Activated naive CD8-positive, alpha-beta T cell (primary cell): ENCODE data around the gene RPS14.
A peak's percentile ranks its signal among the peaks of the same experiment; 100 is the strongest.

Source experiments
- H3K27ac Mint-ChIP-seq: one replicate; pipeline ENCODE4 v1.8.0; 2021; ENCODE audit warnings: mixed read lengths
- H3K27me3 Mint-ChIP-seq: one replicate; pipeline ENCODE4 v1.8.0; 2021; ENCODE audit warnings: mixed read lengths
- H3K36me3 Mint-ChIP-seq: one replicate; pipeline ENCODE4 v1.8.0; 2021; ENCODE audit warnings: mixed read lengths
- H3K4me1 Mint-ChIP-seq: one replicate; pipeline ENCODE4 v1.8.0; 2021; ENCODE audit warnings: low read depth, mixed read lengths
- H3K4me3 Mint-ChIP-seq: one replicate; pipeline ENCODE4 v1.8.0; 2021; ENCODE audit warnings: mild to moderate bottlenecking, mixed read lengths
- H3K9me3 Mint-ChIP-seq: one replicate; pipeline ENCODE4 v1.8.0; 2021; ENCODE audit warnings: low read depth, mixed read lengths

Gene RPS14

GRCh38 chr5:150406103-150406722, 43.3 kb downstream of the RPS14 start:
- Mint-ChIP-seq H3K9me3 (no peaks in the 10 kb centered on the region), H3K4me1 (peaks cover 22% of the 10 kb centered on the region), H3K27ac (peak overlapping the region; percentile 41), H3K4me3 (no peak overlapping the region), H3K36me3 (no peaks in the 10 kb centered on the region), H3K27me3 (no peaks in the 10 kb centered on the region)

DNA sequence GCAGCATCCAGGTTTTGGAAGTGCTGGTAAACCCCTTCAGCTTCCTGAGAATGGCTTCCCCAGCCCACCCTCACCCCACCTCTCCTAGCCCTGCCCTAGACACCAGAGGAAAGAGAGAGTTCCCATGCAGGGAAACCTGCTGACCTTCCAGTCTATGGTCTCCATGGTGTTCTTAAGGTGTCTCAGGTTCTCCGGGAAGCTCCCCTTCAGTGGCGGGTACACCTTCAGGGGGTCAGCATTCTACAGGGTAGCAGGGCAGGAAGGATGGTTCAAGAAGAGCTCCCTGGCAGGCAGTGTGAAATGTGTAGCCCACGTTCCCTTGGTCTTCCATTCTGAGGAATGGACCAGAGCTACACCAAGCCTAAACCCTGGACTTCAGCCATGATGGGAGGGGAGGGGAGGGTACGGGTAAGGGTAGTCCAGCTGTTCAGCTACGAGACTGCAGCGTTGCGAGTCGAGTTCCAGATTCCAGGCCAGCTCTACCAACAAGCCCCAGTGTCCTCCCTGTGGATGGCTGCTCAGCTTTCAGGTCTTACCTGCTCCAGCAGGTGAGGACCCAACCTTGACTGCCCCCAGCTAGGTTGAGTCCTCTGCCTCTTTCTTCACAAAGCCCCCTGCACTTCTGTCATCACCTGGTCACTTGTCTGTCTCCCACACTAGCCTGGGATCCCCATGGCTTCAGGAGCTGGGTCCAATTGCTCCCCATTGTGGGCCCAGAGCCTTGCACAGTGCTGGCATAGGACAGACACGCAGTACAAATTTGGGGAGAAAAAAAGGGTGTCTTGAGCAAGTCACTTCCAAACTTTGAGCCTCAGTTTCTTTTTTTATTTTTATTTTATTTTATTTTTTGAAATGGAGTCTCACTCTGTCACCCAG, 44.4 kb downstream of the RPS14 start:
- Mint-ChIP-seq H3K27ac (no peak overlapping the region), H3K4me3 (no peak overlapping the region), H3K9me3 (no peaks in the 10 kb centered on the region), H3K36me3 (no peaks in the 10 kb centered on the region), H3K27me3 (no peaks in the 10 kb centered on the region), H3K4me1 (peaks cover 12% of the 10 kb centered on the region)

DNA sequence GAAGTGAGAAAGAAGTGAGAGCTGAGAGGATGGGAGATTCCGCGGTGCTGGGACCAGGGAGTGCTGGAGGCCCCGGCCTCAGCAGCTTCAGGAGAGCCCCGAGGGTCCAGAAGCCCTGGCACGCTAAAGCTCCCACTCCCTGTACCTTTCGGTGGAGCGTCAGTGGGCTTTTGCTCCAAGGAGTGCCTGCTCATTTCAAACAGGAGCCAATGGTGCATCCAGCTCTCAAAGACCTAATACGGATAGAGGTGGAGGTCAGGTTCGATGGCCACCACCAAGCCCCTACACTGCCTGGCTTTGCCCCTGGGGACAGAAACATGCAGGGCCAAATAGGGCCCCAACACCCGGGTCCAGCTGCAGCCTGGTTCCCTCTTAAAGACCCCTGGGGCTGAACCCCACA, 45.0 kb downstream of the RPS14 start:
- Mint-ChIP-seq H3K9me3 (no peaks in the 10 kb centered on the region), H3K36me3 (no peaks in the 10 kb centered on the region), H3K4me1 (peaks cover 5% of the 10 kb centered on the region), H3K27ac (no peak overlapping the region), H3K27me3 (no peaks in the 10 kb centered on the region), H3K4me3 (no peak overlapping the region)

DNA sequence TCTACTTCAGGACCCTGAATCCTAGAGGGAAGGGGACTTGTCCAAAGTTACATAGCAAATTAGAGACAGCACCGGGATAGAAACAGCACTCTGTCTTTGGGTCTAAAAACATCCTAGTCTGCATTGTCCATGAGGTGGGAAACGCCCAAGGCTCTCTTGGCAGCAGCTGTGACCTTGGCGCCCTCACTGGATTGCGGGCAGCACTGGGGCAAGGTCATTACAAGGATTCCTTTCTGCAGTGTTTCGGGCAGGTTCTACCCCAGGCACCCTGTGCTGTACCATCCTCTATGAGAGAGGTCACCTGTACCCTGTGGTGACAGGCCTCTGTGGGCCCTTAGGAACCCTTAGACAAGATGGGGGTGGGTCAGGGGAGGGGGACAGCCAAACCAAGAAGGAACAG, 45.4 kb downstream of the RPS14 start:
- Mint-ChIP-seq H3K36me3 (no peaks in the 10 kb centered on the region), H3K27me3 (no peaks in the 10 kb centered on the region), H3K4me3 (no peak overlapping the region), H3K9me3 (no peaks in the 10 kb centered on the region), H3K4me1 (peaks cover 5% of the 10 kb centered on the region), H3K27ac (peak overlapping the region; percentile 46)

GRCh38 chr5:150402901-150403342, 46.6 kb downstream of the RPS14 start:
- H3K4me3 Mint-ChIP-seq: no peak overlapping the region
- no peak overlapping the region for H3K27ac Mint-ChIP-seq
- H3K4me1 Mint-ChIP-seq: no peaks in the 10 kb centered on the region
- H3K36me3 Mint-ChIP-seq: no peaks in the 10 kb centered on the region
- H3K27me3 Mint-ChIP-seq: no peaks in the 10 kb centered on the region
- H3K9me3 Mint-ChIP-seq: no peaks in the 10 kb centered on the region

- no peaks in the 10 kb centered on the region for H3K4me1 Mint-ChIP-seq
- no peak overlapping the region for H3K4me3 Mint-ChIP-seq
- no peak overlapping the region for H3K27ac Mint-ChIP-seq
- no peaks in the 10 kb centered on the region for H3K36me3 Mint-ChIP-seq
- H3K9me3 Mint-ChIP-seq: no peaks in the 10 kb centered on the region
- no peaks in the 10 kb centered on the region for H3K27me3 Mint-ChIP-seq
These were observed 47.2 kb downstream of the RPS14 start for GRCh38 chr5:150402229-150402773.

GRCh38 chr5:150401376-150402228, 47.9 kb downstream of the RPS14 start:
- no peaks in the 10 kb centered on the region for H3K9me3 Mint-ChIP-seq
- no peaks in the 10 kb centered on the region for H3K27me3 Mint-ChIP-seq
- H3K36me3 Mint-ChIP-seq: no peaks in the 10 kb centered on the region
- no peaks in the 10 kb centered on the region for H3K4me1 Mint-ChIP-seq
- peak overlapping the region; percentile 41 for H3K27ac Mint-ChIP-seq
- no peak overlapping the region for H3K4me3 Mint-ChIP-seq

- peak overlapping the region; percentile 41 for H3K27ac Mint-ChIP-seq
- no peak overlapping the region for H3K4me3 Mint-ChIP-seq
- no peaks in the 10 kb centered on the region for H3K36me3 Mint-ChIP-seq
These were observed 48.5 kb downstream of the RPS14 start for GRCh38 chr5:150401076-150401375.

GRCh38 chr5:150400316-150401075, 49.0 kb downstream of the RPS14 start:
- H3K4me3 Mint-ChIP-seq: no peak overlapping the region
- peak overlapping the region; percentile 56 for H3K27ac Mint-ChIP-seq
- H3K27me3 Mint-ChIP-seq: no peaks in the 10 kb centered on the region
- no peaks in the 10 kb centered on the region for H3K4me1 Mint-ChIP-seq
- no peaks in the 10 kb centered on the region for H3K36me3 Mint-ChIP-seq
- no peaks in the 10 kb centered on the region for H3K9me3 Mint-ChIP-seq

More at GRCh38 chr5:150401076-150401375, 48.5 kb downstream of the RPS14 start:
- H3K27me3 Mint-ChIP-seq: no peaks in the 10 kb centered on the region
- H3K9me3 Mint-ChIP-seq: no peaks in the 10 kb centered on the region
- no peaks in the 10 kb centered on the region for H3K4me1 Mint-ChIP-seq

GRCh38 chr5:150399524-150400211, 49.9 kb downstream of the RPS14 start:
- no peaks in the 10 kb centered on the region for H3K9me3 Mint-ChIP-seq
- no peak overlapping the region for H3K27ac Mint-ChIP-seq
- H3K4me3 Mint-ChIP-seq: no peak overlapping the region
- no peaks in the 10 kb centered on the region for H3K27me3 Mint-ChIP-seq
- H3K4me1 Mint-ChIP-seq: no peaks in the 10 kb centered on the region
- H3K36me3 Mint-ChIP-seq: no peaks in the 10 kb centered on the region

- H3K36me3 Mint-ChIP-seq: no peaks in the 10 kb centered on the region
- no peaks in the 10 kb centered on the region for H3K9me3 Mint-ChIP-seq
- no peaks in the 10 kb centered on the region for H3K4me1 Mint-ChIP-seq
- no peaks in the 10 kb centered on the region for H3K27me3 Mint-ChIP-seq
- H3K27ac Mint-ChIP-seq: peak overlapping the region; percentile 28
- H3K4me3 Mint-ChIP-seq: no peak overlapping the region
These were observed 50.6 kb downstream of the RPS14 start for GRCh38 chr5:150398722-150399523.

DNA sequence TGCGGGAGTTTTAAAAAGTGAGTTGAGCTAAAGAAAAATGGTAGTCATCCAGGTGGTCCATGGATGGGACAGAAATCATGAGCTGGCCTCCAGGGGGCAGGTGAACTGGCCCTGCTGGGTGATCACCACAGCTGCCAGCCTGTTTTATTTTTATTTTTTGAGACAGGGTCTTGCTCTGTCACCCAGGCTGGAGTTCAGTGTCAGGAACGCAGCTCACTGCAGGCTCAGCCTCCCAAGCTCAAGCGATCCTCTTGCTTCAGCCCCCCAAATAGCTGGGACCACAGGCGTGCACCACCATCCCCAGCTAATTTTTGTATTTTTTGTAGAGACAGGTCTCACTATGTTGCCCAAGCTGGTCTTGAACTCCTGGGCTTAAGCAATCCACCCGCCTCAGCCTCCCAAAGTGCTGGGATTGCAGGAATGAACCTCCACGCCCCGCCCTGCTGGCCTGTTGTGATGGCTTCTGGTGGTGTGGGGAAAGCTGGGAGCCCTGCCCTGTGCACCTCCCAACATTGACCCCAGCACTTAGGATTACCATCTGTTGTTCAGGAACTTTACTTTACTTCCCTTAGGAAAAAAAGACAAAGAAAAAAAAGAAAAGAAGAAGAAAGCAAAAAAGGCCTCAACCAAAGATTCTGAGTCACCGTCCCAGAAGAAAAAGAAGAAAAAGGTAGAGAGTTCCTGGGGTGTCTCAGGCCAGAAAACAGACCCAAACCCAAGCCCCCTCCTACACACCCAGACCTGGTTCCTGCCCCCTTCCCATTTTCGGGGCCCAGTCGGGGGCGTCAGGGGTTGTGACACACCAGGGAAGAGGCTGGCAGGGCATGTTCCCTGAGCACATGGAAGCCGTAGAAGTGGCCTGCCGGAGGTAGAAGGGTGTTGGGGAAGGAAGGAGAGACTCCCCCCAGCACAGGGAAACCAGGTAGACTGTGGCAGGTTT, 51.5 kb downstream of the RPS14 start:
- Mint-ChIP-seq H3K4me1 (no peaks in the 10 kb centered on the region), H3K27me3 (no peaks in the 10 kb centered on the region), H3K9me3 (no peaks in the 10 kb centered on the region), H3K36me3 (no peaks in the 10 kb centered on the region), H3K27ac (no peak overlapping the region), H3K4me3 (no peak overlapping the region)
